Osteocyte (in vitro differentiated cells): ENCODE data around the gene SLC17A7. TPM values are rescaled to one million over a fixed set of nuclear protein-coding genes. Genes with fewer than 3 reads are reported as not detected.
A peak's percentile ranks its signal among the peaks of the same experiment; 100 is the strongest.
"Not testable (repeated sequence)": the region's sequence is repeated elsewhere in the genome, so short reads cannot be mapped to it uniquely, and the experiment has no call there.

Experiments
- DNase-seq: peaks from one replicate; pipeline ENCODE4 v3.0.0; 2021; ENCODE audit warnings: mixed read lengths; ENCODE audit not compliant: unreplicated experiment; ENCODE audit errors: extremely low spot score
- H3K27ac Mint-ChIP-seq: one replicate; pipeline ENCODE4 v1.8.0; 2021; ENCODE audit warnings: mild to moderate bottlenecking, mixed read lengths; ENCODE audit not compliant: unreplicated experiment
- H3K27me3 Mint-ChIP-seq: one replicate; pipeline ENCODE4 v1.8.0; 2021; ENCODE audit warnings: mixed read lengths; ENCODE audit not compliant: unreplicated experiment
- H3K36me3 Mint-ChIP-seq: one replicate; pipeline ENCODE4 v1.8.0; 2021; ENCODE audit warnings: mixed read lengths; ENCODE audit not compliant: unreplicated experiment
- H3K4me1 Mint-ChIP-seq: one replicate; pipeline ENCODE4 v1.8.0; 2021; ENCODE audit warnings: mixed read lengths; ENCODE audit not compliant: unreplicated experiment
- H3K4me3 Mint-ChIP-seq: one replicate; pipeline ENCODE4 v1.8.0; 2021; ENCODE audit warnings: mild to moderate bottlenecking, moderate library complexity, mixed read lengths; ENCODE audit not compliant: unreplicated experiment
- H3K9me3 Mint-ChIP-seq: one replicate; pipeline ENCODE4 v1.8.0; 2021; ENCODE audit warnings: mixed read lengths; ENCODE audit not compliant: unreplicated experiment
- CTCF ChIP-seq: fragments of 200-600 bp; sonication (generic); IDR thresholded peaks from 2 replicates; pipeline ENCODE4 v1.5.0; 2021; ENCODE audit warnings: antibody characterized with exemption, mild to moderate bottlenecking, moderate library complexity
- total RNA-seq: library from RNA; stranded (reverse); gene quantifications from 2 replicates; pipeline ENCODE4 v1.2.1, GENCODE V29; 2021

SLC17A7 gene
- total RNA-seq, 1 donor from 2014 or later: 0.54 TPM

GRCh38 chr19:49474542-49474924, 33.2 kb upstream of the SLC17A7 start:
- H3K27me3 Mint-ChIP-seq: no peaks in the 10 kb centered on the region
- H3K4me1 Mint-ChIP-seq: peaks cover 21% of the 10 kb centered on the region
- DNase-seq: no peak
- H3K27ac Mint-ChIP-seq: peak overlapping the region; percentile 52
- peak overlapping the region; percentile 80 for H3K4me3 Mint-ChIP-seq
- no peaks in the 10 kb centered on the region for H3K9me3 Mint-ChIP-seq
- H3K36me3 Mint-ChIP-seq: peaks cover 5% of the 10 kb centered on the region
- TF ChIP-seq CTCF: no peak

DNA sequence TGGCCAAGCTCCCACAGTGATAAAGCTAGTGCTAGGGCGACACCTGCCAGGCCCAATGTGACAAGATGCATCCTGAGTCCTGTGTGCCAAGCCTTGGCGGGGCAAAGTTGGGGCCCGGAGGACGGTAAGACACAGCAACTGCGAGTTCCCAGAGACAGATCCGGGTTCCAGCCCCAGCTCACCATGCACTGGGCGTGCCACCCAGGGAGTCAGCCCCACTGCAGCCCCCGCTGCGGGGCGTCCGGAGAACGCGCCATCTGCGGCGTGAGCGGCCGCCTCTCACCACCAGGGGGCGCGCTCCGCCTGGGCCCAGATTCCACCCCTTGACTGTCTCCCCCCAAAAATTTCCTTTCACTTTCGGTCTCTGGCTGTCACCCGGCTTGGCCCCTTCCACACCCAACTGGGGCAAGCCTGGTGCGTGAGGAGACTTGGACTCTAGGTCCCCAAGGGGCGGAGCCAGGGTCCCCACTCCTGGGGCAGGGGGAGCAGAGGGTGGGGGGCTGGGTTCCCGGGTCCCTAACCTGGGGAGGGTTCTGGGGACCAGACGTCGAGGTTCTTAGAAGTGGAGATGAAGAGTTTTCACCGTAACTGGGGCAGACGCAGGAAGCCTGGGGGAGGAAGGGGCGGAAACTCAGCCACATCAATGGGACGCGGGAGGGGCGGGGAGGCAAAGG, 32.7 kb upstream of the SLC17A7 start, which contains the start of gene FLT3LG:
TSS of gene FLT3LG (plus strand) at position 348 of the 674 bp plus-strand sequence. CDS start 425 bp downstream, outside the sequence.
- peak within 1 kb of the TSS; percentile 80 for H3K4me3 Mint-ChIP-seq
- TF ChIP-seq CTCF: peak; percentile 99
- DNase-seq: peak; percentile 92
- peaks cover 24% of the 10 kb centered on the region for H3K4me1 Mint-ChIP-seq
- H3K36me3 Mint-ChIP-seq: peaks cover 5% of the 10 kb centered on the region
- peak within 1 kb of the TSS; percentile 86 for H3K27ac Mint-ChIP-seq
- H3K27me3 Mint-ChIP-seq: no peaks in the 10 kb centered on the region
- no peaks in the 10 kb centered on the region for H3K9me3 Mint-ChIP-seq

GRCh38 chr19:49473501-49473867, 32.2 kb upstream of the SLC17A7 start:
- peak overlapping the region; percentile 80 for H3K4me3 Mint-ChIP-seq
- not testable (repeated sequence) for H3K36me3 Mint-ChIP-seq, H3K27me3 Mint-ChIP-seq, H3K27ac Mint-ChIP-seq, H3K9me3 Mint-ChIP-seq, DNase-seq
- peaks cover 26% of the 10 kb centered on the region for H3K4me1 Mint-ChIP-seq

- Mint-ChIP-seq H3K27me3 (no peaks in the 10 kb centered on the region), H3K36me3 (peaks cover 6% of the 10 kb centered on the region), H3K4me3 (no peak overlapping the region), H3K9me3 (no peaks in the 10 kb centered on the region), H3K4me1 (peaks cover 26% of the 10 kb centered on the region), H3K27ac (no peak overlapping the region)
- no peak for TF ChIP-seq CTCF
- no peak for DNase-seq
Observed at GRCh38 chr19:49472936-49473335, 31.6 kb upstream of the SLC17A7 start.

DNA sequence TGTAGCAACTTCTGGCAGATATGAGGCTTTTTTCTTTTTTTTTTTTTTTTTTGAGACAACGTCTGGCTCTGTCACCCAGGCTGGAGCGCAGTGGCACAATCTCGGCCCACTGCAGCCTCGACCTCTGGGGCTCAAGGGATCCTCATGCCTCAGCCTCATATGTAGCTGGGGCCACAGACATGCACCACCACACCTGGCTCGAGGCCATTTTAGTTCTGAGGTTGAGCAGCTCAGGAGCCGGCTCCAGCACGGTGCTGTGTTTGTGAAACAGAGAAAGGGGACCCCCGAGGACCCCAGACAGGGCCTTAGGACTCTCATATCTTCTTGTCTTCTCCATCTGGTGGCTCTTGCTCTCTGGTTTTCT, 29.3 kb upstream of the SLC17A7 start:
- Mint-ChIP-seq H3K27ac (peak overlapping the region; percentile 71), H3K4me1 (peaks cover 20% of the 10 kb centered on the region), H3K27me3 (no peaks in the 10 kb centered on the region), H3K4me3 (no peak overlapping the region), H3K36me3 (peaks cover 3% of the 10 kb centered on the region), H3K9me3 (no peaks in the 10 kb centered on the region)
- no peak for DNase-seq
- no peak for TF ChIP-seq CTCF
